ENCODE results near the gene PPP1R13B.

- no peak for TF ChIP-seq CTCF (conservative IDR thresholded peaks at IDR 0.05)
- no peak for TF ChIP-seq EZH2 (IDR thresholded peaks at IDR 0.05; ENCODE audit: low read depth)
These were observed 40.6 kb downstream of the PPP1R13B start for GRCh38 chr14:103806805-103807204.

All from PC-9 (cell line).